ENCODE data around the gene POU2F3.
A peak's percentile ranks its signal among the peaks of the same experiment; 100 is the strongest.

Gene POU2F3

DNA sequence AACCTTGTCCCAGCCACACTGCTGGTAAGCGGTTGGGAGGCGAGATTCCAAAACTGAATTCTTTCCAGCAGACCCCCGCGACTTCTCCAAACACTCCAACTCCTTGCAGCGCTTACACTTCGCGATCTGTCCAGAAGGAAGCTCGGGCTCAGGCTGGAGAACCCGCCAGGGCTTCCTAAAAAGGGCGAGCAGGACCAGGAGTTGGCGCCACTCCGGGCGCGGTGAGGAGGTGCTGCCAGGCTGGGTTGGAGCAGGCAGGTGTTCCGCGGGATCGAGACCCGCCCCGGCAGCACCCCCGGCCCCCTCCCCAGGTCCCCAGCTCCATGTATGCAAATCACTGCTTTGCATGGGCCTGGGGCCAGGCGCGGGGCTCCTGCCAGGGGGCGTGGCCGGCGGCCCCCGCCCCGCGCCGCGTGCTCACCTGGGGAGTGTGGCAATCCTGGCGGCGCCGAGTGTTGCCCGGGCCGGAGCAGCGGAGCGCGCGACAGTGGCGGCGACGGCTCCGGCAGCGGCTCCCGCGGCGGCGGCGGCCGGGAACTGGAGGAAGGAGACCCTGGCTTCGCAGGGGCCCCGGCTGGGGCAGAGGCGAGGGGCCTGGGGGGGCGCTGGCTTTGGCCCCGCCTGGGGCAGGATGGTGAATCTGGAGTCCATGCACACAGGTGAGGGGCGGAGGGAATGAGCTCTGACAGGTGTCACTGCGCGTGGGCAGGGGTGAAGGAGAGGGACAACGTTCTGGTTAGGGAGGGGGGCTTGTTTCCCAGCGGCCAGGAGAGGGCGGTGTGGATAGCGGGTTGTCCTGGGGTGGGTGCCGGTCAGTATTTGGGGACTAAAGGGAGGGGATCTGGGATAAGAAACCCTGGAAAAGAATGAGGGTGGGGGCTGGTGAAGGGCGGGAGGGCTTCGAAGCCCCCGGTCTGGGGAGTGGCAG is at the start of gene POU2F3:
Gene POU2F3 (plus strand): TSS at position 428 of the 928 bp plus-strand sequence. CDS start 204 bp downstream, at position 632.
- peak; percentile 4 for DNase-seq

DNA sequence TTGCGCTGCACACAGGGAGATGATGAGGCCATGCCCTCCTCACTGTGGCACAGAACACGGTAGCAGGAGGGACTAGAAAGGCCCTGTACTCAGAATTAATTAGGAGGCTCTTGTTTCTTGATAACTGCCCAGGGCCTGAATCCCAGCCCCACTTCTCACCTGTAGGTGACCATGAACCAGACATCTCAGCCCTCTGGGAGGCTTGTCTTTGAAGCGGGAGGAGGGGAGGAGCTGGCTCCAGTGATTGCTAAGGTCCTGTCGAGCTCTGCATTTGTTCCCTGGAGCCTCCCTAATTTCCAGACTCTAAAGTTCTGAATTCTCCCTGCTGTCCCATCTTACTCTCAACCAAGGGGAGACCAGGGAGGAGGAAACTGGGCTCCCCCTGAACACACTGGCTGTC is 48.9 kb upstream of the POU2F3 start:
- no peak for DNase-seq

DNA sequence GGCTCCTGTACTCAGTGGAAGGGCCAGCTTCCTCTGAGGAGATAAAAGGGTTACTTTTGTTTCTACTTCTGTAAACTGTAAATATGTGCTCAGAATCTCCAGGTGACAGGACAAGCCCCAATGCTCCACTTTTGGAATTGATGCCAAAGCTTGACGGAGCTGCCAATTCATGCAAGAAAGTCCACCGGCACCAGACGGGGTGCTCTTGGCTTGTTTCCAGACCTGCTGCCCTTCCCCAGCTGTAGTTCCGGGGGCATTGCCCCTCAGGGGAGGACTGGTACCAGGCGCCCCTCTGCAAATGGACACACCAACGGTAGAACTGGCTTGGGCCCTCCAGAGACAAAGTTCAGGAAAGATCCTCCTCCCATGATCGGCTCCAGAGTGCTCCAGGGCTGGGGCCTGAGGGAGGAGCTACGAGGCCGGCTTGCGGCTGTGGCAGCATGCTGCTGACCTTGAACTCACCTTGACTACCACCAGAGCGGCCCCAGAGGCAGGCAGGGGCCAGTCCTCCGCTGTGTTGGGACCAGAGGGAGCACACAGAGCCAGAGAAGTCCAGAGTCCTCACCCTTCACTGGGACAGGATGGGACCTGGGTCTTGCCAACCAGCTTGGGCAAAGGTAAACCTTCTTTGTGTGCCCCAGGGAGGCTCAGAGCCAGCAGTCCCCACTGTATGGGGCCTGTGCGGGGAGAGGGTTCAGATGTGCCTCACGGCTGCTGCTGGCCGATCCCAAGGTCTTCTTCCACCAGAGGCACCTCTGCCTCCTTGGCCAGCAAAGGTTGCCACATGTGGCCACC is 46.9 kb upstream of the POU2F3 start:
- no peak for DNase-seq

DNA sequence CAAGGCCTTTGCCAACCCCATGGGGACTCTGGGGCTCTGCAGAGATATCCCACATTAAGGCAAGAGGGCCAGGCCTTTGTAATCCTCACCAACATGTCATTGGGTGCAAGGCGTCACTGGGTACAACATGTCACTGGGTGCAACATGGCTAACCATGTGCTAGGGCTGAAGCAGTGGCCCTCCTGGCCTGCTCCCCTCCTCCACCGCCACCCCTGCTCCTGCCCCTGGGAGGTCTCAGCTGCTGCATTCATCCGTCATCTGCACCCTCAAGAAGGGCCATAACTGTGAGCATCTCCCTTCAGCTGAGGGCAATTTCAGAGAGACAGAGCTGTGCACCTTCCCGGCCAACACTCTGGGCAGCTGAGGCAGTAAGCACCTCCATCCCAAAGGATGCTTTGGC is 45.8 kb upstream of the POU2F3 start:
- no peak for DNase-seq

DNA sequence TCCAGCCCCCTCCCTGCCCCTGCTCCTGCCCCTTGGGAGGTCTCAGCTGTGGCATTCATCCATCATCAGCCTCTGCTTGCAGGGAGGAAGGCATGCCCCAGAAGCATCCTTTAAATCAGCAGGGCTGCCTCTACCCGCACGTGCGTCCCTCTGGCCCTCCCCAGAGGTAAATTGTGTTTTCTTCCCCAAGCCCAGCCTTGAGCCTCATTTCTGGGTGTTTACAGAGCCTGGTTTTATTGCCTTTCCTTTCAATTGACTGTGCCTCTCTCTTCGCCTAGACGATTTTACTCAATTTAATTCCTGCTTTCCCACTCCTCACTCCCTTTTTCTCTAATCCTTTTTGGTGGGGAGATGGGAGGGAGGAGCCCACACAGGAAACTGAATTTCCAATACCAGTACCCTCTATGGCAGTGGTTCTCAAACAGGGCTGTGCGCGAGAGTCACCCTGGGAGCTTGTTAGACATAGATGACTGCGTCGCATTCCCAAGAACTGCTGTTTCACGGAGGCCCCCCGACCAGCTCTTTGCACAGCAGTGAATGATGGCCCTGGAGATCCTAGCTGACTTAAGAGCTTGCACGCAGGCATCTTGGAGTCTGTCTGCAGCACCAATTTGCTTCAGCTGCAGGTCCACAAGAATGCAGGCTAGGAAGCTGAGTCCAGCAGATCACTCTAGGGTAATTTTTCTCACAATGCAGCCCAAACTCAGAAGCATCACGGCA is 44.2 kb upstream of the POU2F3 start:
- no peak for DNase-seq

DNA sequence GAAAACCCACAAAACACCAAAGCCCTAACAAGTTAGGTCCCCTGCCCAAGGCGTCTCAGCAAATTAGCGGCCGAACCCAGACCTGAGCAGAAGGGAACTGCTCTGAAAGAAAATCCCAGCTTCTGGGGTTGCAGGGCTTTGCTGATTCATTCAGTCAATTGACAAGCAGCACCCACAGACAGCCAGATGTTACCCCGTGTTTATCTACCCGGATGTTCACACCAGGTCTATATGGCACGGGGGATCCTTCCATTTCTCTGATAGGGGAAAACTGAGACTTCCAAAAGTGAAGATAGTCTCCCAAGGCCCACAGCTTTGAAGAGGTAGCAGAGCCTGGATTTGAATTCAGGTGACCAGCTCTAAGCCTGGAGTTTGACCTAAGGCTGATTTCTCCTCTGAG is 43.1 kb upstream of the POU2F3 start:
- no peak for DNase-seq

DNA sequence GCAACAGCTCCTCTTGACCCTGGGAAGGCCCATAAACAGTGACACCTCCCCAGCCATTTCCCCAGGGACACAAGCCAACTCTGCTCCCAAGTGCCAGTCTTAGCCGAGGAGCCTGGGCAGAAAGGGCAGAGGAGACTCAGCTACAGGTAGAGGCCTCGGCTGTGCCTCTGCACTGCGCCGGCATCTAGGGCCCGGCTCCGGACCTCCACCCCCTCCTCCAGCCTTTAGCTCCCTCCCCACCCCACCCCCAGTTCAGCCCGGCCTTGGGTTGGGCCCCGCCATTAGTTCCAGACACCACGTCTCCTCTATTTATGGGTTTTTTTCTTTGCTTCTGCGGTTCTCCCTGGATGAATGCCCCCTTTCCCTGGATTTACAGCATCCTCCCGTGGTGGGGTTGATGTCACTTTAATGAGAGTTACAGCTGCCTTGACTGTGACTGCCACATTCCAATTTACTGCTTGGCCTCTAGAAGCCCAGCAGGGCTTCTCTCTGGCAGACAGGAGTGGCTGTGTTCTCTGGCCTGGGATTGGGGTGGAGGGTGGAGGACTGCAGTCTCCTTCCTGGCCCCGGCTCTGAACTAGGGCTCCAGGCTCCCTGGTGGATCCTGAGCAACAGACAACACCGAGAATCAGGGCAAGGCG is 42.6 kb upstream of the POU2F3 start:
- DNase-seq = no peak

DNA sequence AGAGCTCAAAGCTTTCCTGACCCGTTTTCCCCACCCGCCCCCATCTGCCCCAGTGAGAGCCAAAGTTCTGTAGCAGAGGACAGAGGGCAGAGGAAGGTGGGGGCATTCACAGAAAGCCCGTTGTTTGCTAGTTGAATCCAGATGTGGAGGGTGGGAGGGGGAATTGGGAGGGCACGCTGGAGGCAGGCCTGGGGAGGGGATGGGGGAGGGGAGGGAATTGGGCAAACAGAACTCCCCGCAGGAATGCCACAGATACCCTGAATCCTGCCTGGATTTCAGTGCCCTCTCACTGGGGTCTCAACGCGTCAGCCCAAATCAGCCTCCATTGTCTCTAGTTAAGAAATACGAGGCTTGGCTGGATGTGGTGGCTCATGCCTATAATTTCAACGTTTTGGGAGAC is 42.0 kb upstream of the POU2F3 start:
- DNase-seq = no peak

DNA sequence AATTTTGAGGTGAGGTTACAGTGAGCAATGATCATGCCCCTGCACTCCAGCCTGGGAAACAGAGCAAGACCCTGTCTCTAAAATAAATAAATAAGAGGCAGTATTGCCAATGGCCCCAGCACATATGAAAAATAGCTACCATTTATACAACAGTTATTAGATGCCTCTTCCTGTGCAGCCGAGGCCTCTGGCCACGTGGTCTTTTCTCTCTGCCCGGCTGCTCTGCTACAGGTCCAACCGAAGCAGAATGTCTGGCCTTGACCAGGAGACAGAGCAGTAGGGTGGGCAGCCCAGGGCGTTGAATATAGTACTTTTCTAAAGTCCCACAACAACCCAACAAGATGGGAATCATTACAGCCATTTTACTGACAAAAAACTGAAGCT is 41.5 kb upstream of the POU2F3 start:
- DNase-seq = no peak

DNA sequence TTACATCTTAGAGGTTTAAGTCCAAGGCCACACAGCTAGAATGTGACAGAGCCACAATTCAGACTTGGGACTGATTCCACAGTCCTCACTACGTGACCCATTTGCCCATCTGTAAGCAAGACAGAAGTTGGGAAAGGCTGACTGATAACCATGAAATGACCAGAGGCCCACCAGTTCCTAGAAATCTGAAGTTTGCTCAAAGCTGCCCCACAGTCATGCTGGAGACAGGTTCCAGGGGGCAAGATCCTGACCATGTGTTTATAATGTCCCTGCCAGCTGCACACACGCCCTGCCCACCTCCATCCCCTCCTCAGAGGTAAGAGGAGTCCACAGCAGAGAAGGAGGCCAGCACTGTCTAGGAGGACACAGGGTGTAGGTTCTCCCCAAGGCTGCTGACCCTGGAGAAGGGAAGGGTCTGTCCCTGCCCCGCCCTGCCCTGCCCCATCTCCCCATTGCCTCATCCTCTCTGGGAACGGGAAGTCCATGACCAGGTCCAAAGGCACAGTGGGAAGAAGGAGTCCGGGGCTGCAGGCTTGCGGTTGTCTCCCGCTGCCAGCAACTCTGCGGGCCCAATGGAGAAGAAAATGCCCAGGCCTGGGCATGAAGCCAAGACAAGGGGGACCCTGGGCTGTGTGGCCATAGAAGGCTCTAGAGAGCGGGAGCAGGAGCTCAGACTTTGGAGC is 41.0 kb upstream of the POU2F3 start:
- DNase-seq = no peak

DNA sequence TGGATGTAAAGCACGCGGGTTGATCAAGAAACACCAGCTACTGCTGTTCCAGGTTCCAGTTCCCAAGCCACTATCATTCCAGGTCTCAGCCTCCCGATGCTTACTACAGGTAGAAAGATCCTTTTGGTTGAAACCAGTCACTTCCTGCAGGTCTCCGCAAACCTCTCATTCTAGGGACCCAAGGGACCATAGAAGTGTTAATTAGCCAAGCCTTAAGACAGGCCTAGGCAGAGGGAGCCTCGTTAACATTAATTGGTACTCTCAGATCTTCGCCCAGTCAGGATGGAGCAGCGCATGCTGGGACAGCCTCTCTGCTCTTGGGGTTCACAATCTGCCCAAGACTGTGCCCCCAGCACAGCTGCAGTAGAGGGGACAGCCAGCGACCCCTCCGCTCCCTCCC is 40.3 kb upstream of the POU2F3 start:
- no peak for DNase-seq

DNA sequence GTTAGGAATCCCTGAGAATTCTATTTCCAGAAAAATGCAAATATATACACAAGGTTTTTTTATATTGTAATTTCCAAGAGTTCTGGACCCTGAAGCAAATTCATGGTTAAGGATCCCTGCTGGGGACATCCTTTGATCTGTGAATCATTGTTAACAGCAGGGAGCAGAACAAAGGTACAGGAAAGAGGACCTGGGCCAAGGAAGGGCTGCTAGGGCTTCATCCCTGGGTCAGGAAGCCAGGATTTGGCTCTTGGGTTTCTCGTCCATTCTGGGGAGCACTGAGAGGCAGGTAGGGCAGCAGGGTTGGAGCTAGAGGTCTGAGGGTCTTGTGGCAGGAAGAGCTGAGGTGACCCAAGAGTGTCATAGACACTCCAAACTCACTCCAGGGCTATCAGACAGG is 39.3 kb upstream of the POU2F3 start:
- DNase-seq = no peak

DNA sequence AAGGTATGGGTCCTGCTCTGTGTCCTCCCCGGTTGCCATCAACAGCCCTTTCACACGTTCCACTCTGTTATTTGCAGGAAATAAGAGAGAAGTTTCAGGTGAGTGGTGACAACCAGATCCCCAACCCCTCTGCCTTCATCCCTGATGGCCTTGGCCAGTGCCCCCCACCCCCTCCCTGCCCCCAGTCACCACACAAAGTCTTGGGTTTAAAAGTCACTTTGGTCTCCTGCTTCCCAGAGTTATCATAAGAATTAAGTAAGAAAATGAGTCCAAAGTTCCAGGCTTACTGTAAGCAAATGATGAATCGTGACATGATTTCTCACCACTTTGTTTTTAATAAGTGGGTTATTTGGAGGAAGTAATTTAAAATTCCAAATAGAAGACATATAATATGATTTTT is 38.3 kb upstream of the POU2F3 start:
- DNase-seq = no peak

DNA sequence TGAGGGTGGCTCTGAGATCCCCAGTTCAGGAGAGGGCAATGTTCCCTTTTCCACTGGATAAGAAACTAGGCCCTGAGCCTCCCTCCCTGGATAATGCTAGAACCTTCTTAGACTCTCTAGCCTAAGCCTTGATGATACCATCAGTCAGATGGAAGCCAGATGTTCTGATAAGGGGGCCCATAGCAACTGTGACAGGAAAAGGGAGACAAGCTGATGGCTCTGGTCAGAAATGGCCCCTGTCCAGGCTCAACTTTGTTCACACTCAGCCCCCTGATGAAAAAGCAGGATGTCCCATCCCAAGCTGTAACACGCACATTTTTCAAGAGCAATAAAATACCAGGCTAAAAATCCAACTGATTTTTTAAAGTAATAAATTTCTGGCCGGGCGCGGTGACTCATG is 36.3 kb upstream of the POU2F3 start:
- DNase-seq = no peak

DNA sequence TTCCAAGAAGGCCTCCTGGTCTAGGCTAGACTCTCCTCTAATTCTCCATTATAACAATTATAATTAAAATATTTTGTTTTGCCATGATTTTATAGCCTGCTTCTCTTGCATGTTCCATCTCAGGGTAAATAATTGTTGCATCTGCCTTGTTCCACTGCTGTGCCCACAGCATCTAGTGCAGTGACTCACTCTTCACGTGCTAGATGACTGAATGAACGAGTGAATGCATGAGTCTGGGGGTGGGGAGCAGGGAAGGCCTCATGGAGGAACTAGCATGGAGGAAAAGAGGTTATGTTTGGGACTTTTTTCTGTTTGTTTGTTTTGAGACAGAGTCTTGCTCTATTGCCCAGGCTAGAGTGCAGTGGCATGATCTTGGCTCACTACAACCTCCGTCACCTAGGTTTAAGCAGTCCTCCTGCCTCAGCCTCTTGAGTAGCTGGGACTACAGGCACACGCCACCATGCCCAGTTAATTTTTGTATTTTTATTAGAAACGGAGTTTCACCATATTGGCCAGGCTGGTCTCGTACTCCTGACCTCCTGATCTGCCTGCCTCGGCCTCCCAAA is 34.3 kb upstream of the POU2F3 start:
- no peak for DNase-seq

DNA sequence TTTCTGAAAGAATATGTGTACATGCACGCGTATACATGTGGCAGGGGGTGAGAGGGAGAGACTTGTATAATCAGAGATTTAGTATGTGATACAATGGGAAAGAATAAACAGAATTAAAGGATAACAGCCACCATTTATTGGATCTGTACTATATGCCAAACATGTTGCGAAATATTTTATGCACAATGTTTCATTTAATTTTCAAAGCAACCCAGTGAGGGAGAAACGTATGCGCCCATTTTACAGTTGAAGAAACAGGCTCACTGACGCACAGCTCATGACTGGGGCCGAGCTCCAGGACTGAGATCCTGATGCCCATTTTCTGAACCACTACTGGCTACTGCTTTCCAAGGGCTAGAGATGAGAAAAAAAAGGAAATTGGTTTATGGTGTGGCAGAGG is 32.4 kb upstream of the POU2F3 start:
- DNase-seq = no peak

DNA sequence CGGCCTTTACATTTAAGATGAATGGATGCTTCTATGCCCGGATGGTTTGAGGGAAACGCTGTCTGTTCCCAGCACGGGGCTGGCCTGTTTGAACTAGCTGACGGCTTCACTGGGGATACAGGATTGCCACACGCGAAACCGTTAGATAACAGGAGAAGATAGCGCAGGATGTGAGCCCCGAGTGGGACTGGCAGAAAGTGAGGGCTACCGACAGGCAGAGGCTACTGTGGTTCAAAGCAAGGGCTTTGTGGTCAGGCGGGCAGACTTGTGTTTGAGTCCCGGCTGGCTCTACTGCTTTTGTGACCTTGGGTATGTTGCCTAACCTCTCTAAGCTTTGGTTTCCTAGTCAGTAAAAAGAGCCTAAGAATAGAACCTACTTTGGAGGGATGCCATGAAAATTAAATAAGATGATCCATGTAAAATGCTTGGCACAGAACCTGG is 31.9 kb upstream of the POU2F3 start:
- DNase-seq = no peak

DNA sequence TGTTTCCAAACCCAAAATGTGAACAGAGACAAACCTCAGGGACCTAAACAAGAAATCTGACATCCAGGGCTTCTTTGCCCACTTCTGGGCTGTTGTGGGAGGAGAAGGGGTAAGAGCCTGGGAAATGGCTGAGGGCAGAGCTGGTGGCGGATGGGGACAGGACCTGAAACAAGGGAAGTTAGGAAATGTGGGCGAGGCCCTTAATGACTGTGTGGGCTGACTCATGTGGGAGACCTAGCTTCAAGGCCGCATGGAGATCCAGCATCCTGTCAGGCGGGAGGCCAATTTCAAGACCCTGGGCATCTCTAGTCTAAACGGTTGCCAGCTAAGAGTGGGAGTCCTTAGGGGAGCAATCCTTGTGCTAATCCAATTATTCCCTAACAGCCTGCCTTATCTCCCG is 31.2 kb upstream of the POU2F3 start:
- no peak for DNase-seq

DNA sequence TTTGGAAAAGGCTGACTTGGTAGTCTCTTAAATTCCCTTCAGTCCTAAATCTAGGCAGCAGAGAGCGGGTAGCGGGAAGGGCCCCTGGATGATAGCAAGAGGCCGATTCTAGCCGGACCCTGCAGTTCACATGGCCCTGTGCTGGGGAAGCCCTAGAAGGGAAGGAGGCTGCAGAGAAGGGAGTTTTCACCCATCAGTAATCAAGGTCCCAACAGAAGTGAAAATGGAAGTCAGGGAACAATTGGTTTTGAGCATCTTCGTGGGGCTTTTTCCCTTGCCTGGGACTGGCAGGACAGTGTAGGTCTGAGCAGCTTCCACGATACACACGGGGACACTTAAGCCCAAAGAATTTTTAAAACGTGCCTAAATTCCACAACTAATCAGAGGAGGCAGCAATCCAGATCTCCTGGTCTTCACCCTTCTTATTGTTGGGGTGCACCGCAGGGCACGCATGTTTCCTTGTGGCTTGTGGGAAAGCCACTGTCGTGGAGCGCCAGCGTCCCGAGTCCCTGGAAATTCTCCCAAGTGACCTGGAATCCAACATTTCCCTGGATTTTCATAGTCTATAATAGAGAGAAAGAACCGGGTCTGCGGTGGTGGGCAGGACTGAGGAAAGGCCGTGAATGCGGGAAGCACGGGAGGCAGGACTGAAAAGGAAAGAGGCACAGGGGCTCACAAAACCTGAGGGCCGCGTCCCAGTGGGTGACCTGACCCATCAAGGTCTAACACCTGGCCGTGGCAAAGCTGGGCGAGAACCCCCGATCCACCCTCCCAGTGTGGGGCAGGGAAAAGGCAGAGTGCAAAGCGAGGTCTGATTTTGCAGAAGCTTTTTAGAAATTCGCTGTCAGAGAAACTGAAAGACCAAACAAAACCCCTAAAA is 30.0 kb upstream of the POU2F3 start:
- DNase-seq = no peak

DNA sequence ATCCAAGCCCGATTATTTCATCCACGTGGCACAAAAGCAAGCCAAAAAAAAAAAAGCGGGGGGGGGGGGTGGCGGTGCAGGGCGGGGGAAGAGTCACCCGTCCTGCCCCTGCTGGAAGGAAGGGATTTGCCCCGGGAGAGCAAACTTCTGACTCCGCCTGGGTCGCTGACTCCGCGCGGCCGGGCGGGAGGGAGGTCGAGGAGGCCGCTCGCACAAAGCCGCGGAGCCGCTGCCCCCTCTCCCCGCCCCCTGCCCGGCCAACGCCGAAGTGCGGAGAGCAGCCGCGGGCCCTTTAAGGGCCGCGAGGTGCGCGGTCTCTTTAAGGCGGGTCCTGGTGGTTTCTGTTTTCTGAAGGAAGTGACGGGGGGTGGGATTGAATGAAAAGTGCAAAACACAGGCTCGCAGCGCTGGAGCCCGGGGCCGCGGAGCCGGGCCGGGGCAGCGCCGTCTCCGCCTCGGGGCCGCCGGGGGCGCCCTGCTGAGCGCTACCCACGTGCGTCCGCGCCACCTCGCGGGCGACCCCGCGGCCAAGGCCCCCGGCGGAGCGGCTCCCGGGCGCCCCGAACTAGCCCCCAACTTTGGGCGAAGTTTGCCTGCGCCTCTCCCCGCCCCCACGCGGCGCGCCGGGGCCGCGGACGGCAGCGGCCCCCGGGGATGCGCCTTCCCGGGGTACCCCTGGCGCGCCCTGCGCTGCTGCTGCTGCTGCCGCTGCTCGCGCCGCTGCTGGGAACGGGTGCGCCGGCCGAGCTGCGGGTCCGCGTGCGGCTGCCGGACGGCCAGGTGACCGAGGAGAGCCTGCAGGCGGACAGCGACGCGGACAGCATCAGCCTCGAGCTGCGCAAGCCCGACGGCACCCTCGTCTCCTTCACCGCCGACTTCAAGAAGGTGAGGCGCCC is 29.1 kb upstream of the POU2F3 start, which contains the start of gene OAF:
Gene OAF (plus strand): TSS at position 407 of the 896 bp plus-strand sequence. CDS start 248 bp downstream, at position 655.
- peak; percentile 40 for DNase-seq

All from NCI-H2171 treated with DMSO at 0.1 percent for 48 hours (cell line).